HT-29 (cell line): ENCODE results near the gene TIMP2. TPM values are rescaled to one million over a fixed set of nuclear protein-coding genes. Genes with fewer than 3 reads are reported as not detected.

Source experiments
- DNase-seq: peaks from one replicate; pipeline ENCODE4 v3.0.0-alpha.2; 2015; ENCODE audit warnings: low spot score
- total RNA-seq: library from RNA; depleted of rRNA; stranded (reverse); fragments of >200 nt; shearing (Covaris generic); gene quantifications from 2 replicates; pipeline ENCODE4 v1.2.3, GENCODE V29; 2014

TIMP2 gene
- total RNA-seq, 1 experiment from 2014 or later: 12.6 TPM

- DNase-seq: peak; percentile 50
Observed at GRCh38 chr17:78839235-78839761, 85.9 kb downstream of the TIMP2 start.

- peak; percentile 63 for DNase-seq
Observed at GRCh38 chr17:78838574-78839005, 86.6 kb downstream of the TIMP2 start.

GRCh38 chr17:78836420-78837021 lies 88.7 kb downstream of the TIMP2 start:
- DNase-seq: no peak

- DNase-seq: no peak
Observed at GRCh38 chr17:78834571-78834970, 90.6 kb downstream of the TIMP2 start.

- no peak for DNase-seq
Observed at GRCh38 chr17:78832541-78832810, 92.7 kb downstream of the TIMP2 start.

GRCh38 chr17:78831688-78832540 lies 93.3 kb downstream of the TIMP2 start:
- no peak for DNase-seq

- DNase-seq: no peak
Observed at GRCh38 chr17:78829477-78829876, 95.7 kb downstream of the TIMP2 start.

- DNase-seq: peak; percentile 23
Observed at GRCh38 chr17:78828470-78829185, 96.6 kb downstream of the TIMP2 start.

- no peak for DNase-seq
Observed at GRCh38 chr17:78826836-78827509, 98.2 kb downstream of the TIMP2 start.

GRCh38 chr17:78826421-78826820 lies 98.8 kb downstream of the TIMP2 start:
- no peak for DNase-seq

GRCh38 chr17:78825696-78826095 lies 99.5 kb downstream of the TIMP2 start:
- DNase-seq: no peak

GRCh38 chr17:78824240-78824639 lies 100.9 kb downstream of the TIMP2 start:
- no peak for DNase-seq

- no peak for DNase-seq
Observed at GRCh38 chr17:78823282-78824046, 101.7 kb downstream of the TIMP2 start.

GRCh38 chr17:78822552-78822951 lies 102.6 kb downstream of the TIMP2 start:
- no peak for DNase-seq

GRCh38 chr17:78821961-78822360 lies 103.2 kb downstream of the TIMP2 start:
- no peak for DNase-seq

GRCh38 chr17:78820841-78821240 lies 104.3 kb downstream of the TIMP2 start:
- DNase-seq: no peak

- no peak for DNase-seq
Observed at GRCh38 chr17:78819806-78820792, 105.1 kb downstream of the TIMP2 start.

- DNase-seq: no peak
Observed at GRCh38 chr17:78819402-78819801, 105.8 kb downstream of the TIMP2 start.

- no peak for DNase-seq
Observed at GRCh38 chr17:78818932-78819331, 106.3 kb downstream of the TIMP2 start.
